Osteoblast (primary cell): Measurements from ENCODE around the gene RGL4. TPM values are rescaled to one million over a fixed set of nuclear protein-coding genes. Genes with fewer than 3 reads are reported as not detected.

Source experiments
- DNase-seq: peaks from one replicate; pipeline ENCODE4 v3.0.0; 2011; ENCODE audit warnings: low spot score, mixed read lengths; ENCODE audit not compliant: insufficient read length; ENCODE audit errors: missing footprints
- H2AFZ ChIP-seq: 2 replicates; pipeline ENCODE4 v1.6.0; 2011; ENCODE audit warnings: mild to moderate bottlenecking, low read length
- H3K27ac ChIP-seq: 2 replicates; pipeline ENCODE4 v1.5.1; 2011; ENCODE audit warnings: mild to moderate bottlenecking, low read depth, low read length, moderate library complexity
- H3K27me3 ChIP-seq: 2 replicates; pipeline ENCODE4 v1.6.0; 2012; ENCODE audit warnings: mild to moderate bottlenecking, control low read depth, inconsistent platforms, low read length, moderate library complexity; ENCODE audit not compliant: insufficient read depth
- H3K36me3 ChIP-seq: 2 replicates; pipeline ENCODE4 v1.5.1; 2011; ENCODE audit warnings: mild to moderate bottlenecking, low read length, control low read depth, moderate library complexity; ENCODE audit not compliant: insufficient read depth
- H3K4me1 ChIP-seq: 2 replicates; pipeline ENCODE4 v1.5.1; 2011; ENCODE audit warnings: mild to moderate bottlenecking, low read length, control low read depth, moderate library complexity; ENCODE audit not compliant: insufficient read depth
- H3K4me2 ChIP-seq: 2 replicates; pipeline ENCODE4 v1.6.0; 2011; ENCODE audit warnings: mild to moderate bottlenecking, low read length; ENCODE audit not compliant: insufficient read depth
- H3K4me3 ChIP-seq: fragments of 200-600 bp; sonication (generic); 3 replicates; pipeline ENCODE4 v1.5.1; 2012; ENCODE audit warnings: mild to moderate bottlenecking, low read length, inconsistent platforms; ENCODE audit not compliant: insufficient read depth
- H3K79me2 ChIP-seq: 2 replicates; pipeline ENCODE4 v1.6.0; 2012; ENCODE audit warnings: mild to moderate bottlenecking, low read length, control low read depth, inconsistent platforms; ENCODE audit not compliant: insufficient read depth
- H3K9me3 ChIP-seq: 2 replicates; pipeline ENCODE4 v1.5.1; 2011; ENCODE audit warnings: low read depth, low read length, control low read depth
- H4K20me1 ChIP-seq: 2 replicates; pipeline ENCODE4 v1.6.0; 2012; ENCODE audit warnings: mild to moderate bottlenecking, low read length, control low read depth; ENCODE audit not compliant: insufficient read depth
- CTCF ChIP-seq: IDR thresholded peaks from 2 replicates; pipeline ENCODE4 v1.5.1; 2011; ENCODE audit warnings: mild to moderate bottlenecking, low read depth, low read length, moderate library complexity; ENCODE audit errors: extremely low read depth
- total RNA-seq: library from RNA; depleted of rRNA; stranded (reverse); fragments of >200 nt; gene quantifications from 2 replicates; pipeline ENCODE4 v1.2.3, GENCODE V29; 2012

Gene RGL4
- total RNA-seq, 1 donor = not detected

DNA sequence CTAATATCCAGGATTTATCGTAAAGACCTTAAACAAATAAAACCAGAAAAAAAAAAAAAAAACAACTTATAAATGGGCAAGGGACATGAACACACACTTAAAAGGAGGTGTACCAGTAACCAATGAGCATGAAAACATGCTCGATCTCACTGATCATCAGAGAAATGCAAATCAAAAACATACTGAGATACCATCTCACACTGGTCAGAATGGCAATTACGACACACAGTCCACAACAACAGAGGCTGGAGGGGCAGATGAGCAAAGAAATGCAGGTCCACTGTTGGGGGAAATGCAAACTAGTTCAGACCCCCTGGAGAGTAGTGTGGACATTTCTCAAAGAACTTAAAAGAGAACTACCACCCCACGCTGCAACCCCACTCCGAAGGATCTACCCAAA is 13.2 kb downstream of the RGL4 start:
- Histone ChIP-seq H3K9me3 (no peaks in the 10 kb centered on the region), H3K79me2 (peaks cover 39% of the 10 kb centered on the region), H3K4me1 (no peaks in the 10 kb centered on the region), H3K27ac (no peak overlapping the region), H3K4me2 (no peak overlapping the region), H3K27me3 (no peaks in the 10 kb centered on the region), H3K4me3 (no peak overlapping the region), H4K20me1 (peaks cover 20% of the 10 kb centered on the region), H2AFZ (no peak overlapping the region), H3K36me3 (peaks cover 27% of the 10 kb centered on the region)
- TF ChIP-seq CTCF = no peak
- DNase-seq = no peak

DNA sequence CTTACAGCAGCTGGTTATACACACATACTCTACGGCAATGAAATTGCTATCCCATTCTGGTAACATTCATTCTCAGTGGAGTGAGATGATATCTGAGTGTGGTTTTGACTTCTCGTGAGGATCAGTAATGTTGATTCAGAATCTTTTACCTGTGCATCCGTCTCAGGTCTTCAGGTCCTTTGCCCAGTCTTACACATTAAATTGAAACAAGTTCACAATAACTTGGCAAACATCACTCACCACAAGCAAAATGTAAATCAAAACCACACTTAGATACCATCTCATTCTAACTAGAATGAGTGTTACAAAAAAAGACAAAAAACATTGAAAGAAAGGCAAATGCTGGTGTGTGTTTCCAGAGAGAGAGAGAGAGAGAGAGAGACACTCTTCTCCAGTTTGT is 14.0 kb downstream of the RGL4 start:
- Histone ChIP-seq H3K4me3 (no peak overlapping the region), H3K36me3 (peaks cover 35% of the 10 kb centered on the region), H3K4me1 (no peaks in the 10 kb centered on the region), H3K27ac (no peak overlapping the region), H2AFZ (no peak overlapping the region), H4K20me1 (peaks cover 20% of the 10 kb centered on the region), H3K9me3 (no peaks in the 10 kb centered on the region), H3K27me3 (no peaks in the 10 kb centered on the region), H3K79me2 (peaks cover 39% of the 10 kb centered on the region), H3K4me2 (no peak overlapping the region)
- DNase-seq = no peak
- TF ChIP-seq CTCF = no peak

GRCh38 chr22:23705358-23705757 is 14.5 kb downstream of the RGL4 start:
- no peak for DNase-seq
- H3K79me2 ChIP-seq = peaks cover 39% of the 10 kb centered on the region
- H3K27me3 ChIP-seq = no peaks in the 10 kb centered on the region
- no peak overlapping the region for H3K4me2 ChIP-seq
- no peaks in the 10 kb centered on the region for H3K9me3 ChIP-seq
- no peaks in the 10 kb centered on the region for H3K4me1 ChIP-seq
- H2AFZ ChIP-seq = no peak overlapping the region
- no peak overlapping the region for H3K27ac ChIP-seq
- peaks cover 20% of the 10 kb centered on the region for H4K20me1 ChIP-seq
- H3K4me3 ChIP-seq = no peak overlapping the region
- TF ChIP-seq CTCF = no peak
- peaks cover 40% of the 10 kb centered on the region for H3K36me3 ChIP-seq

GRCh38 chr22:23708270-23708669 is 17.5 kb downstream of the RGL4 start:
- TF ChIP-seq CTCF = no peak
- Histone ChIP-seq H3K27me3 (no peaks in the 10 kb centered on the region), H3K4me2 (no peak overlapping the region)

More at GRCh38 chr22:23708270-23708669, 17.5 kb downstream of the RGL4 start:
- Histone ChIP-seq H2AFZ (no peak overlapping the region), H3K36me3 (peaks cover 48% of the 10 kb centered on the region), H3K79me2 (peaks cover 16% of the 10 kb centered on the region), H3K4me3 (no peak overlapping the region), H3K9me3 (no peaks in the 10 kb centered on the region), H3K4me1 (no peaks in the 10 kb centered on the region), H4K20me1 (no peaks in the 10 kb centered on the region), H3K27ac (no peak overlapping the region)
- no peak for DNase-seq
